K562 (cell line): Measurements from ENCODE around the gene MAP1LC3A. TPM values are rescaled to one million over a fixed set of nuclear protein-coding genes. Genes with fewer than 3 reads are reported as not detected.
A peak's percentile ranks its signal among the peaks of the same experiment; 100 is the strongest.

Experiments used
- ZNF133 ChIP-seq: fragments of 250-450 bp; sonication (Bioruptor Pico); IDR thresholded peaks from 2 replicates; pipeline ENCODE4 v1.4.0; 2020; ENCODE audit warnings: mild to moderate bottlenecking
- ZNF408 ChIP-seq: fragments of 250-450 bp; sonication (Bioruptor Pico); IDR thresholded peaks from 2 replicates; pipeline ENCODE4 v1.4.0; 2020; ENCODE audit warnings: low read depth, mild to moderate bottlenecking, moderate library complexity
- ZNF445 ChIP-seq: fragments of 250-450 bp; sonication (Bioruptor Pico); IDR thresholded peaks from 2 replicates; pipeline ENCODE4 v1.4.0; 2020; ENCODE audit warnings: low read depth, mild to moderate bottlenecking, moderate library complexity
- polyA plus RNA-seq, 8 experiments: library from polyadenylated mRNA; depleted of rRNA in 4 of 8; stranded (reverse) in 5 of 8; unstranded in 3 of 8; fragments of >200 nt; fragmentation: Nextera tagmentation in 2 of 8; fragmentation: Illumina TruSeq in 1 of 8; extraction: Ambion mirVana in 2 of 8; extraction: Trizol in 1 of 8; gene quantifications; 2 replicates each; pipeline versions ENCODE4 v1.2.1 to v1.2.3, GENCODE V29; 2011 to 2014; ENCODE audit warnings: inconsistent platforms in 1 of 8, missing spikeins in 1 of 8
- total RNA-seq, 7 experiments: library from RNA; depleted of rRNA in 6 of 7; stranded (reverse); fragments of >200 nt in 6 of 7; fragmentation: Illumina TruSeq in 2 of 7; extraction: Trizol in 2 of 7; gene quantifications; 2 replicates each; pipeline versions ENCODE4 v1.2.1 to v1.2.3, GENCODE V29; 2011 to 2021; ENCODE audit warnings: low replicate concordance in 1 of 7
- TF ChIP-seq, protein P1 (sequence below), 2 experiments: fragments of 450-650 bp; formaldehyde crosslinking in 1 of 2; IDR thresholded peaks; 2 replicates each; pipeline versions ENCODE4 v1.4.0 to v1.6.1; 2014 to 2020; ENCODE audit warnings: mild to moderate bottlenecking in 2 of 2, borderline replicate concordance in 1 of 2, low read depth in 1 of 2

MAP1LC3A gene
- total and polyA plus RNA-seq, 9 of the 15 experiments (the other 6 are each of a cell fraction or from before 2014, with no cell fraction given) = 0.27 to 0.38 TPM; not detected in 7

GRCh38 chr20:34536798-34537394 is 21.6 kb upstream of the MAP1LC3A start (continued):
- TF ChIP-seq, protein P1, sequence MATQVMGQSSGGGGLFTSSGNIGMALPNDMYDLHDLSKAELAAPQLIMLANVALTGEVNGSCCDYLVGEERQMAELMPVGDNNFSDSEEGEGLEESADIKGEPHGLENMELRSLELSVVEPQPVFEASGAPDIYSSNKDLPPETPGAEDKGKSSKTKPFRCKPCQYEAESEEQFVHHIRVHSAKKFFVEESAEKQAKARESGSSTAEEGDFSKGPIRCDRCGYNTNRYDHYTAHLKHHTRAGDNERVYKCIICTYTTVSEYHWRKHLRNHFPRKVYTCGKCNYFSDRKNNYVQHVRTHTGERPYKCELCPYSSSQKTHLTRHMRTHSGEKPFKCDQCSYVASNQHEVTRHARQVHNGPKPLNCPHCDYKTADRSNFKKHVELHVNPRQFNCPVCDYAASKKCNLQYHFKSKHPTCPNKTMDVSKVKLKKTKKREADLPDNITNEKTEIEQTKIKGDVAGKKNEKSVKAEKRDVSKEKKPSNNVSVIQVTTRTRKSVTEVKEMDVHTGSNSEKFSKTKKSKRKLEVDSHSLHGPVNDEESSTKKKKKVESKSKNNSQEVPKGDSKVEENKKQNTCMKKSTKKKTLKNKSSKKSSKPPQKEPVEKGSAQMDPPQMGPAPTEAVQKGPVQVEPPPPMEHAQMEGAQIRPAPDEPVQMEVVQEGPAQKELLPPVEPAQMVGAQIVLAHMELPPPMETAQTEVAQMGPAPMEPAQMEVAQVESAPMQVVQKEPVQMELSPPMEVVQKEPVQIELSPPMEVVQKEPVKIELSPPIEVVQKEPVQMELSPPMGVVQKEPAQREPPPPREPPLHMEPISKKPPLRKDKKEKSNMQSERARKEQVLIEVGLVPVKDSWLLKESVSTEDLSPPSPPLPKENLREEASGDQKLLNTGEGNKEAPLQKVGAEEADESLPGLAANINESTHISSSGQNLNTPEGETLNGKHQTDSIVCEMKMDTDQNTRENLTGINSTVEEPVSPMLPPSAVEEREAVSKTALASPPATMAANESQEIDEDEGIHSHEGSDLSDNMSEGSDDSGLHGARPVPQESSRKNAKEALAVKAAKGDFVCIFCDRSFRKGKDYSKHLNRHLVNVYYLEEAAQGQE (IDR thresholded peaks at IDR 0.05; ENCODE audit: borderline replicate concordance) = peak; percentile 54; the same call in 1 of the 2 replicates
- TF ChIP-seq, protein P1 (CRISPR knock-in tag; IDR thresholded peaks at IDR 0.05; ENCODE audit: low read depth) = no peak
- TF ChIP-seq ZNF408 (CRISPR knock-in tag) (no peak), ZNF133 (CRISPR knock-in tag) (no peak), ZNF445 (CRISPR knock-in tag) (no peak)
